Loucy (cell line): Measurements from ENCODE around the gene HRH2.

Source experiments
- H2AFZ ChIP-seq: fragments of 200-600 bp; sonication (generic); 2 replicates; pipeline ENCODE4 v1.6.0; 2016; ENCODE audit warnings: antibody characterized with exemption, mild to moderate bottlenecking, low read length, moderate library complexity
- H3F3A ChIP-seq: fragments of 200-600 bp; 2 replicates; pipeline ENCODE4 v1.6.0; 2016; ENCODE audit warnings: antibody characterized with exemption, low read depth, mild to moderate bottlenecking
- H3K27me3 ChIP-seq: fragments of 200-600 bp; sonication (generic); 2 replicates; pipeline ENCODE4 v1.6.1; 2014; ENCODE audit warnings: low read length, mild to moderate bottlenecking; ENCODE audit not compliant: insufficient read depth, poor library complexity, severe bottlenecking
- H3K36me3 ChIP-seq: fragments of 200-600 bp; sonication (generic); 2 replicates; pipeline ENCODE4 v1.6.1; 2016; ENCODE audit warnings: low read length; ENCODE audit not compliant: insufficient read depth
- H3K4me1 ChIP-seq: fragments of 200-600 bp; sonication (generic); 2 replicates; pipeline ENCODE4 v1.5.1; 2014; ENCODE audit warnings: low read length, mild to moderate bottlenecking; ENCODE audit not compliant: insufficient read depth, poor library complexity, severe bottlenecking
- H3K4me2 ChIP-seq: fragments of 200-600 bp; sonication (generic); 2 replicates; pipeline ENCODE4 v1.6.0; 2014; ENCODE audit warnings: antibody characterized with exemption, low read length, low read depth, mild to moderate bottlenecking; ENCODE audit not compliant: poor library complexity, severe bottlenecking
- H3K4me3 ChIP-seq: fragments of 200-600 bp; sonication (generic); 2 replicates; pipeline ENCODE4 v1.5.1; 2014; ENCODE audit warnings: low read length, mild to moderate bottlenecking, mixed read lengths; ENCODE audit not compliant: poor library complexity, severe bottlenecking
- H3K79me2 ChIP-seq: fragments of 200-600 bp; sonication (generic); 2 replicates; pipeline ENCODE4 v1.6.1; 2014; ENCODE audit warnings: low read length; ENCODE audit not compliant: insufficient read depth
- H3K9ac ChIP-seq: fragments of 200-600 bp; sonication (generic); 2 replicates; pipeline ENCODE4 v1.6.0; 2014; ENCODE audit warnings: mild to moderate bottlenecking, low read depth, low read length, moderate library complexity; ENCODE audit not compliant: poor library complexity, severe bottlenecking
- H3K9me2 ChIP-seq: fragments of 200-600 bp; sonication (generic); replicated peaks from 2 replicates; pipeline ENCODE4 v1.6.1; 2016; ENCODE audit warnings: low read depth, low read length, mixed read lengths
- H3K9me3 ChIP-seq: fragments of 200-600 bp; sonication (generic); 2 replicates; pipeline ENCODE4 v1.6.1; 2014; ENCODE audit warnings: mild to moderate bottlenecking, antibody characterized with exemption, low read length, low read depth; ENCODE audit not compliant: insufficient read depth
- H4K20me1 ChIP-seq: fragments of 200-600 bp; sonication (generic); 2 replicates; pipeline ENCODE4 v1.6.0; 2014; ENCODE audit warnings: antibody characterized with exemption, low read length, mild to moderate bottlenecking; ENCODE audit not compliant: insufficient read depth, poor library complexity, severe bottlenecking
- EZH2phosphoT487 ChIP-seq: fragments of 200-600 bp; IDR thresholded peaks from 2 replicates; pipeline ENCODE4 v1.6.1; 2018; ENCODE audit warnings: antibody characterized with exemption, mild to moderate bottlenecking, moderate library complexity, borderline replicate concordance
- TF ChIP-seq, protein P1 (sequence below): fragments of 200-600 bp; sonication (generic); conservative IDR thresholded peaks from 2 replicates; pipeline ENCODE4 v1.5.1; 2014; ENCODE audit warnings: mild to moderate bottlenecking, antibody characterized with exemption, low read length

The HRH2 gene

DNA sequence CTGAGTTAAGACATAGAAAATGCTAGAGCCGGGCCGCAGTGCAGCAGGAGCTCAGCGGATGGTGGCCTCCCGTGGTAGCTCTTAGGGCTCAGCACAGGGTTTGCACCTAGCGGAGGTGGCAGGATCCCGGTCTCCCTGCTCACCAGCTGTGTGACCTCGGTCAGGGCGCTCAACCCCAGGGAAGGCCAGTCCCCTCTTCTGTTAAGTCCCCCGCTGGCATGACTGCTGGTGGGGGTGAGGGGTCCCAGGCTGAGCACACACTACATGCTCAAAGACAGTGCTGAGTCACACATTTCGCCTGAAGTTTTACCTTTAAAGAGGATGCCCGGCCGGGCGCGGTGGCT, 39.0 kb downstream of the HRH2 start:
- H3F3A ChIP-seq = no peaks in the 10 kb centered on the region
- no peaks in the 10 kb centered on the region for H4K20me1 ChIP-seq
- TF ChIP-seq, protein P1, sequence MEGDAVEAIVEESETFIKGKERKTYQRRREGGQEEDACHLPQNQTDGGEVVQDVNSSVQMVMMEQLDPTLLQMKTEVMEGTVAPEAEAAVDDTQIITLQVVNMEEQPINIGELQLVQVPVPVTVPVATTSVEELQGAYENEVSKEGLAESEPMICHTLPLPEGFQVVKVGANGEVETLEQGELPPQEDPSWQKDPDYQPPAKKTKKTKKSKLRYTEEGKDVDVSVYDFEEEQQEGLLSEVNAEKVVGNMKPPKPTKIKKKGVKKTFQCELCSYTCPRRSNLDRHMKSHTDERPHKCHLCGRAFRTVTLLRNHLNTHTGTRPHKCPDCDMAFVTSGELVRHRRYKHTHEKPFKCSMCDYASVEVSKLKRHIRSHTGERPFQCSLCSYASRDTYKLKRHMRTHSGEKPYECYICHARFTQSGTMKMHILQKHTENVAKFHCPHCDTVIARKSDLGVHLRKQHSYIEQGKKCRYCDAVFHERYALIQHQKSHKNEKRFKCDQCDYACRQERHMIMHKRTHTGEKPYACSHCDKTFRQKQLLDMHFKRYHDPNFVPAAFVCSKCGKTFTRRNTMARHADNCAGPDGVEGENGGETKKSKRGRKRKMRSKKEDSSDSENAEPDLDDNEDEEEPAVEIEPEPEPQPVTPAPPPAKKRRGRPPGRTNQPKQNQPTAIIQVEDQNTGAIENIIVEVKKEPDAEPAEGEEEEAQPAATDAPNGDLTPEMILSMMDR = no peak
- TF ChIP-seq EZH2phosphoT487 = no peak
- no peaks in the 10 kb centered on the region for H3K9me2 ChIP-seq
- no peak overlapping the region for H3K4me3 ChIP-seq
- no peak overlapping the region for H2AFZ ChIP-seq
- H3K79me2 ChIP-seq = no peaks in the 10 kb centered on the region
- peak overlapping the region; percentile 73 for H3K4me2 ChIP-seq
- no peaks in the 10 kb centered on the region for H3K36me3 ChIP-seq
- H3K9ac ChIP-seq = no peak overlapping the region
- H3K27me3 ChIP-seq = no peaks in the 10 kb centered on the region
- no peaks in the 10 kb centered on the region for H3K9me3 ChIP-seq
- H3K4me1 ChIP-seq = peaks cover 23% of the 10 kb centered on the region

DNA sequence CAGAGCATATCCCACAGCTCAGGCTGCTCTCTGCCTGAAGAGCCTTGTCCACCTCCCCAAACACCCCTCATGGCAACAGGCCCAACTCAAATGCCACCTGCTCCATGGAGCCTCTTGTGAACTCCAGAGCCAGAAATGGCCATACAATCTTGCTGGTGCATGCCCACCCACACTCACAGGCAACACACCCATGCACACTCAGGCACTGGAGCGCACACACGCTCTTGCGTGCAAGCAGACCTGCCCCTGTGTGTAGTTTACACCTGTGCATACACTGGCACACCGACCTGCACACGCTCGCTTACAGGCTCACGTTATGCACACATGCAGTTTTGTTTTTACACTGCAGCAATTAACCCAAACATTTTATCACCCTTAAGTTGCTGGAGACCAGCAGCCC, 40.0 kb downstream of the HRH2 start:
- no peak overlapping the region for H2AFZ ChIP-seq
- no peaks in the 10 kb centered on the region for H4K20me1 ChIP-seq
- H3K4me2 ChIP-seq = no peak overlapping the region
- H3K27me3 ChIP-seq = no peaks in the 10 kb centered on the region
- H3K9ac ChIP-seq = no peak overlapping the region
- TF ChIP-seq, protein P1 = no peak
- no peak for TF ChIP-seq EZH2phosphoT487
- H3K79me2 ChIP-seq = no peaks in the 10 kb centered on the region
- H3K36me3 ChIP-seq = no peaks in the 10 kb centered on the region
- H3K9me3 ChIP-seq = no peaks in the 10 kb centered on the region
- no peaks in the 10 kb centered on the region for H3K9me2 ChIP-seq
- no peaks in the 10 kb centered on the region for H3F3A ChIP-seq
- H3K4me1 ChIP-seq = peaks cover 23% of the 10 kb centered on the region
- no peak overlapping the region for H3K4me3 ChIP-seq

DNA sequence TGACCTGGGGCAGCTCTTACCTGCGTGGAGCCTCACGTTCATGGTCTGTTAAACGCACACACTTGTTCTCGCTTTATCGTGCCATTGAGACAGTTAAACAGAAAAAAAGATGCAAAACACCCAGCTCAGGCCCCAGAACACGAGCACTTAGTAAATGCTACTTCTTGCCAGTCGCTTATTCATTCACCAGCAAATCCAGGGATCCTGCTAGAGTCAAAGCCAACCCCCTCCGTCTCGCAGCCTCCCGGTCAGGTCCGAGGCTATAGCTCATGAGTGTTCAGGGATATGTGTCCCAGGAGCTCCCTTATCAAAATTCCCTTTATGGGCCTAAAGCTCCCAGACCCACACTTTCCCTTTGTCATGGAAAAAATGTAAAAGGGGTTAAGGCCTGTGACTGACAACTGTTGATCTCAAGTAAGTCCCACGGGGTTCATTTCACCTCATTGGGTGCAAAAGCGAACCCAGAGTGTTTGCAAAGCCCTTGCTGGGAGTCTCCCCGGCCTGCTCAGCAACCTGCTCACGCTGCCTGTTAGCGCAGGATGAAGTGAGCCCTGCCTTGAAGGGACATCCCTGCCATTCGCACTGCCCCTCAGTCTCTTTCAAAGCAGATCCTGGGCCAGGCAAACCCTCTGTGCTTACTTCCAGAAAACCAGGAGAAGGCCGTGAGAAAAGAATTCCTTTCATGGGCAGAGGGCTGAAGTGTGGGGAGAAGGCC, 40.7 kb downstream of the HRH2 start:
- no peak overlapping the region for H3K4me3 ChIP-seq
- H3K27me3 ChIP-seq = no peaks in the 10 kb centered on the region
- no peak overlapping the region for H3K9ac ChIP-seq
- H3K9me3 ChIP-seq = no peaks in the 10 kb centered on the region
- H3F3A ChIP-seq = no peaks in the 10 kb centered on the region
- H3K36me3 ChIP-seq = no peaks in the 10 kb centered on the region
- H2AFZ ChIP-seq = no peak overlapping the region
- no peaks in the 10 kb centered on the region for H4K20me1 ChIP-seq
- no peaks in the 10 kb centered on the region for H3K79me2 ChIP-seq
- TF ChIP-seq, protein P1 = no peak
- no peaks in the 10 kb centered on the region for H3K9me2 ChIP-seq
- peaks cover 23% of the 10 kb centered on the region for H3K4me1 ChIP-seq
- no peak overlapping the region for H3K4me2 ChIP-seq
